NB4 (cell line): ENCODE measurements around the gene NTNG1.

Experiments
- CTCF ChIP-seq: IDR thresholded peaks from one replicate; pipeline ENCODE4 v1.5.1; 2012; ENCODE audit warnings: low read depth, low read length
- POLR2A ChIP-seq: IDR thresholded peaks from 2 replicates; pipeline ENCODE4 v1.6.1; 2011; ENCODE audit warnings: mild to moderate bottlenecking; ENCODE audit not compliant: insufficient read length; ENCODE audit errors: extremely low read depth

GRCh38 chr1:107153014-107153413, 12.2 kb downstream of the NTNG1 start:
- TF ChIP-seq CTCF (no peak), POLR2A (no peak)
